ENCODE data around the gene PRKCD. TPM values are rescaled to one million over a fixed set of nuclear protein-coding genes. Genes with fewer than 3 reads are reported as not detected.

Gene PRKCD
- total and polyA plus RNA-seq, 7 donors = 3.5 to 169 (median 12.1) TPM

- H3K27me3 ChIP-seq = peaks cover 0 to 1% (median 0%) of the 10 kb centered on the region in 3 donors
- H3K27ac ChIP-seq = peak overlapping the region; percentile 69 to 86 (median 80)
- no peak for TF ChIP-seq POLR2AphosphoS5 (IDR thresholded peaks at IDR 0.05)
- no peak for TF ChIP-seq POLR2A (IDR thresholded peaks at IDR 0.05)
- TF ChIP-seq CTCF (IDR thresholded peaks at IDR 0.05) = no peak
- TF ChIP-seq EP300 (IDR thresholded peaks at IDR 0.05) = no peak
- H3K36me3 ChIP-seq = no peaks in the 10 kb centered on the region
- peaks cover 0 to 39% (median 19%) of the 10 kb centered on the region in 4 donors for H3K4me1 ChIP-seq
- no peaks in the 10 kb centered on the region for H3K9me3 ChIP-seq
- 0 to 1% methylated on average over 41 of the region's 41 CpGs for whole genome bisulfite sequencing, 2 donors
- intact Hi-C loops (cut with DNase I) = loop anchor here (2.0 kb wide), 3 partner anchors 31 to 51 kb away; partner anchors contain the start of gene RFT1
- DNase-seq = peak; percentile 73
- peak overlapping the region; percentile 57 to 97 (median 70) for H3K4me3 ChIP-seq
These were observed 426 bp downstream of the PRKCD start for GRCh38 chr3:53161450-53161819.

- intact Hi-C loops (cut with DNase I) = loop anchor here (2.0 kb wide), 3 partner anchors 31 to 51 kb away; partner anchors contain the start of gene RFT1
- TF ChIP-seq EP300 (IDR thresholded peaks at IDR 0.05) (no peak), POLR2A (IDR thresholded peaks at IDR 0.05) (no peak), CTCF (IDR thresholded peaks at IDR 0.05) (no peak), POLR2AphosphoS5 (IDR thresholded peaks at IDR 0.05) (no peak)
- WGBS, 2 donors = 3 to 7% methylated on average over 49 of the region's 49 CpGs
- no peaks in the 10 kb centered on the region for H3K36me3 ChIP-seq
- DNase-seq = no peak
- H3K27me3 ChIP-seq = no peaks in the 10 kb centered on the region
- H3K27ac ChIP-seq = peak overlapping the region; percentile 69 to 86 (median 80)
- H3K4me3 ChIP-seq = peak overlapping the region; percentile 57 to 97 (median 70)
- no peaks in the 10 kb centered on the region for H3K9me3 ChIP-seq
- peaks cover 0 to 39% (median 21%) of the 10 kb centered on the region in 4 donors for H3K4me1 ChIP-seq
These were observed 1.0 kb downstream of the PRKCD start for GRCh38 chr3:53161820-53162671.

- Histone ChIP-seq H3K4me1 (peaks cover 0 to 39% (median 22%) of the 10 kb centered on the region in 4 donors), H3K27me3 (no peaks in the 10 kb centered on the region), H3K27ac (peak overlapping the region; percentile 69 to 86 (median 80)), H3K4me3 (peak overlapping the region in 3 of 4 donors; percentile 57 to 97 (median 65)), H3K36me3 (no peaks in the 10 kb centered on the region), H3K9me3 (no peaks in the 10 kb centered on the region)
- WGBS, 2 donors = 15 to 43% methylated on average over 12 of the region's 12 CpGs
- no peak for DNase-seq
- intact Hi-C loops (cut with DNase I) = no loop called here
- no peak for TF ChIP-seq CTCF (IDR thresholded peaks at IDR 0.05)
- TF ChIP-seq POLR2AphosphoS5 (IDR thresholded peaks at IDR 0.05) = no peak
- TF ChIP-seq EP300 (IDR thresholded peaks at IDR 0.05) = no peak
- TF ChIP-seq POLR2A (IDR thresholded peaks at IDR 0.05) = no peak
These were observed 1.8 kb downstream of the PRKCD start for GRCh38 chr3:53162672-53163443.

- intact Hi-C loops (cut with DNase I) = no loop called here
- Histone ChIP-seq H3K27ac (peak overlapping the region in 2 of 4 donors; percentile 14 to 86), H3K36me3 (no peaks in the 10 kb centered on the region), H3K9me3 (no peaks in the 10 kb centered on the region), H3K4me1 (peaks cover 0 to 39% (median 22%) of the 10 kb centered on the region in 4 donors), H3K27me3 (no peaks in the 10 kb centered on the region), H3K4me3 (no peak overlapping the region)
- no peak for DNase-seq
- WGBS, 2 donors = 77 to 78% methylated on average over 6 of the region's 6 CpGs
- TF ChIP-seq CTCF (IDR thresholded peaks at IDR 0.05) = no peak
- TF ChIP-seq POLR2A (IDR thresholded peaks at IDR 0.05) = no peak
- TF ChIP-seq EP300 (IDR thresholded peaks at IDR 0.05) = no peak
- TF ChIP-seq POLR2AphosphoS5 (IDR thresholded peaks at IDR 0.05) = no peak
These were observed 2.7 kb downstream of the PRKCD start for GRCh38 chr3:53163444-53164387.

Data from sigmoid colon (tissue), 7 donors.